Keratinocyte (primary cell): ENCODE data around the gene AGTPBP1.

Experiments
- EZH2 ChIP-seq: IDR thresholded peaks from one replicate; pipeline ENCODE4 v1.6.1; 2012; ENCODE audit warnings: inconsistent platforms, mild to moderate bottlenecking, low read length, moderate library complexity
- TF ChIP-seq, protein P1 (sequence below), 3 experiments: IDR thresholded peaks in 1 of 3; conservative IDR thresholded peaks in 1 of 3; optimal IDR thresholded peaks in 1 of 3; 2 replicates in 2 of 3; 3 replicates in 1 of 3; pipeline versions ENCODE3 to v1.5.1; 2011; ENCODE audit warnings: low read length in 3 of 3, mild to moderate bottlenecking in 3 of 3, moderate library complexity in 2 of 3, control low read depth in 1 of 3, inconsistent platforms in 1 of 3; ENCODE audit not compliant: insufficient read depth in 2 of 3; ENCODE audit errors: extremely low read depth in 1 of 3

DNA sequence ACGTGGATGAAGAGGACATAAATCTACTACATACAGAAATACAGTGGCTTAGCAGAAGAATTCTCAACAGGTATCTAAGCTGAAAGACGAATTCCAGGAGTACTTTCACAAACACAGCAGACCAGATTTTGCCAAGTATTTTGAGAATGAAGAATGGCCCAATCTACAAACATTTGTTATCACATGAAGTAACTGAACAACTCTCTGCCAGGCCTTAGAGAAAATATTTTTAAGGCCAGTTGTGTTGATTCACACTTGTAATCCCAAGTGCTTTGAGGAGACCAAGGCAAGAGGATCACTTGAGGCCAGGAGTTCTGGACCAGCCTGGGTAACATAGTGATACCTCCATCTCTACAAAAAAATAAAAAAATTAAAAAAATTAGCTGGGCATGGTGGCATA lies 14.3 kb downstream of the AGTPBP1 start:
- TF ChIP-seq, protein P1, sequence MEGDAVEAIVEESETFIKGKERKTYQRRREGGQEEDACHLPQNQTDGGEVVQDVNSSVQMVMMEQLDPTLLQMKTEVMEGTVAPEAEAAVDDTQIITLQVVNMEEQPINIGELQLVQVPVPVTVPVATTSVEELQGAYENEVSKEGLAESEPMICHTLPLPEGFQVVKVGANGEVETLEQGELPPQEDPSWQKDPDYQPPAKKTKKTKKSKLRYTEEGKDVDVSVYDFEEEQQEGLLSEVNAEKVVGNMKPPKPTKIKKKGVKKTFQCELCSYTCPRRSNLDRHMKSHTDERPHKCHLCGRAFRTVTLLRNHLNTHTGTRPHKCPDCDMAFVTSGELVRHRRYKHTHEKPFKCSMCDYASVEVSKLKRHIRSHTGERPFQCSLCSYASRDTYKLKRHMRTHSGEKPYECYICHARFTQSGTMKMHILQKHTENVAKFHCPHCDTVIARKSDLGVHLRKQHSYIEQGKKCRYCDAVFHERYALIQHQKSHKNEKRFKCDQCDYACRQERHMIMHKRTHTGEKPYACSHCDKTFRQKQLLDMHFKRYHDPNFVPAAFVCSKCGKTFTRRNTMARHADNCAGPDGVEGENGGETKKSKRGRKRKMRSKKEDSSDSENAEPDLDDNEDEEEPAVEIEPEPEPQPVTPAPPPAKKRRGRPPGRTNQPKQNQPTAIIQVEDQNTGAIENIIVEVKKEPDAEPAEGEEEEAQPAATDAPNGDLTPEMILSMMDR (optimal IDR thresholded peaks at IDR 0.05 in 1 of 3, IDR thresholded peaks at IDR 0.05 in 1 of 3, conservative IDR thresholded peaks at IDR 0.05 in 1 of 3; ENCODE audit: extremely low read depth in 1 of 3, insufficient read depth in 2 of 3, low read length in 3 of 3), result no peak
- no peak for TF ChIP-seq EZH2
